Ishikawa (cell line): ENCODE measurements around the gene ART4.

Experiments used
- CEBPB ChIP-seq: IDR thresholded peaks from 2 replicates; pipeline ENCODE4 v1.6.1; 2012
- CREB1 ChIP-seq: IDR thresholded peaks from 2 replicates; pipeline ENCODE4 v1.6.1; 2012; ENCODE audit warnings: low read depth
- EGR1 ChIP-seq: IDR thresholded peaks from 2 replicates; pipeline ENCODE4 v1.6.1; 2012
- EP300 ChIP-seq: IDR thresholded peaks from 2 replicates; pipeline ENCODE4 v1.6.1; 2012; ENCODE audit warnings: borderline replicate concordance
- FOXM1 ChIP-seq: IDR thresholded peaks from 2 replicates; pipeline ENCODE4 v1.6.1; 2012; ENCODE audit warnings: low read depth, borderline replicate concordance
- NFIC ChIP-seq: IDR thresholded peaks from 2 replicates; pipeline ENCODE4 v1.6.1; 2012
- RAD21 ChIP-seq: IDR thresholded peaks from 2 replicates; pipeline ENCODE4 v1.6.1; 2012; ENCODE audit warnings: low read depth
- TAF1 ChIP-seq: IDR thresholded peaks from 2 replicates; pipeline ENCODE4 v1.6.1; 2012; ENCODE audit warnings: low read depth, mild to moderate bottlenecking
- TCF12 ChIP-seq: IDR thresholded peaks from 2 replicates; pipeline ENCODE4 v1.6.1; 2012; ENCODE audit warnings: low read depth
- TEAD4 ChIP-seq: IDR thresholded peaks from 2 replicates; pipeline ENCODE4 v1.6.1; 2012
- YY1 ChIP-seq: IDR thresholded peaks from 2 replicates; pipeline ENCODE4 v1.6.1; 2012; ENCODE audit warnings: low read depth
- ZBTB7A ChIP-seq: IDR thresholded peaks from 2 replicates; pipeline ENCODE4 v1.6.1; 2012; ENCODE audit warnings: low read depth
- TF ChIP-seq, protein P1 (sequence below): IDR thresholded peaks from 2 replicates; pipeline ENCODE4 v1.6.1; 2012
- TF ChIP-seq, protein P2 (sequence below): IDR thresholded peaks from 2 replicates; pipeline ENCODE4 v1.6.1; 2012
- TF ChIP-seq, protein P3 (sequence below): IDR thresholded peaks from 2 replicates; pipeline ENCODE4 v1.6.1; 2012; ENCODE audit warnings: low read depth, mild to moderate bottlenecking

ART4 gene

DNA sequence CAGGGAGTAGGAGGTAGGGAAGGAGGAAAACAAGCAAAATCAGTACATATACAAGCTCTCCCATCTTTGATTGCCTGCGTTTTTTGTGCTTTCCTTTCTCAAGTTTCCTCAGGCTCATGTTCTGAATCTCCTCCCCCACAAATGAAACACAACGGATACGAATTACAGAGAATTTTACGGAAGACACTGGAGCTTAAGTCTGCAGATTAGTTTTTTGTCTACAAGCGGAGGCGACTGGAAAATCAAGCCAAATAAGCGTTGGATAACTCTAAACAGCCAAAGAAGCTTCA lies 40.7 kb downstream of the ART4 start:
- TF ChIP-seq, protein P1, sequence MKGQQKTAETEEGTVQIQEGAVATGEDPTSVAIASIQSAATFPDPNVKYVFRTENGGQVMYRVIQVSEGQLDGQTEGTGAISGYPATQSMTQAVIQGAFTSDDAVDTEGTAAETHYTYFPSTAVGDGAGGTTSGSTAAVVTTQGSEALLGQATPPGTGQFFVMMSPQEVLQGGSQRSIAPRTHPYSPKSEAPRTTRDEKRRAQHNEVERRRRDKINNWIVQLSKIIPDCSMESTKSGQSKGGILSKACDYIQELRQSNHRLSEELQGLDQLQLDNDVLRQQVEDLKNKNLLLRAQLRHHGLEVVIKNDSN: no peak
- TF ChIP-seq CEBPB (no peak), EP300 (no peak), TEAD4 (no peak), EGR1 (no peak), ZBTB7A (no peak), TCF12 (no peak), TAF1 (no peak), CREB1 (no peak)
- TF ChIP-seq, protein P2, sequence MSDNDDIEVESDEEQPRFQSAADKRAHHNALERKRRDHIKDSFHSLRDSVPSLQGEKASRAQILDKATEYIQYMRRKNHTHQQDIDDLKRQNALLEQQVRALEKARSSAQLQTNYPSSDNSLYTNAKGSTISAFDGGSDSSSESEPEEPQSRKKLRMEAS: no peak
- TF ChIP-seq, protein P3, sequence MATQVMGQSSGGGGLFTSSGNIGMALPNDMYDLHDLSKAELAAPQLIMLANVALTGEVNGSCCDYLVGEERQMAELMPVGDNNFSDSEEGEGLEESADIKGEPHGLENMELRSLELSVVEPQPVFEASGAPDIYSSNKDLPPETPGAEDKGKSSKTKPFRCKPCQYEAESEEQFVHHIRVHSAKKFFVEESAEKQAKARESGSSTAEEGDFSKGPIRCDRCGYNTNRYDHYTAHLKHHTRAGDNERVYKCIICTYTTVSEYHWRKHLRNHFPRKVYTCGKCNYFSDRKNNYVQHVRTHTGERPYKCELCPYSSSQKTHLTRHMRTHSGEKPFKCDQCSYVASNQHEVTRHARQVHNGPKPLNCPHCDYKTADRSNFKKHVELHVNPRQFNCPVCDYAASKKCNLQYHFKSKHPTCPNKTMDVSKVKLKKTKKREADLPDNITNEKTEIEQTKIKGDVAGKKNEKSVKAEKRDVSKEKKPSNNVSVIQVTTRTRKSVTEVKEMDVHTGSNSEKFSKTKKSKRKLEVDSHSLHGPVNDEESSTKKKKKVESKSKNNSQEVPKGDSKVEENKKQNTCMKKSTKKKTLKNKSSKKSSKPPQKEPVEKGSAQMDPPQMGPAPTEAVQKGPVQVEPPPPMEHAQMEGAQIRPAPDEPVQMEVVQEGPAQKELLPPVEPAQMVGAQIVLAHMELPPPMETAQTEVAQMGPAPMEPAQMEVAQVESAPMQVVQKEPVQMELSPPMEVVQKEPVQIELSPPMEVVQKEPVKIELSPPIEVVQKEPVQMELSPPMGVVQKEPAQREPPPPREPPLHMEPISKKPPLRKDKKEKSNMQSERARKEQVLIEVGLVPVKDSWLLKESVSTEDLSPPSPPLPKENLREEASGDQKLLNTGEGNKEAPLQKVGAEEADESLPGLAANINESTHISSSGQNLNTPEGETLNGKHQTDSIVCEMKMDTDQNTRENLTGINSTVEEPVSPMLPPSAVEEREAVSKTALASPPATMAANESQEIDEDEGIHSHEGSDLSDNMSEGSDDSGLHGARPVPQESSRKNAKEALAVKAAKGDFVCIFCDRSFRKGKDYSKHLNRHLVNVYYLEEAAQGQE: no peak

DNA sequence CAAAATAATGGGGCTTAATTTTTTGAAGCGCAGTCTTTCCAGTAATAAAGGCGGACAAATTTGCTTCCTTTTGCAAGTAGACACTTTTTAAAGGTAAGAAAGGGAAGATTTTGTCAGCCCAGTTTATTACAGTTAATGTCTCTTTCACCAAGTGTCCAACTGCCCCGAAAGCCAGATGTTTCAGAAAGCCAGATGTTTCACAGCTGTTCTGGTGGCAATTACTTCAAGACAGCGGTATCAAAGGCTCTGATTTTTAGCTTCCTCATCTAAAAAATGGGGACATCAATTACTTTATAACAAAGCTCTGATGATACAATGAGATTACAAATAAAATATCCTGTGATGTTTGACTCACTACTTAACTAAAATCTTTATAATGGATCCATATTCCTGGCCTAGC lies 41.1 kb downstream of the ART4 start:
- no peak for TF ChIP-seq YY1
- no peak for TF ChIP-seq EGR1
- TF ChIP-seq CREB1: no peak
- TF ChIP-seq, protein P3: no peak
- TF ChIP-seq, protein P1: no peak
- TF ChIP-seq ZBTB7A: no peak
- TF ChIP-seq CEBPB: no peak
- no peak for TF ChIP-seq TCF12
- TF ChIP-seq RAD21: no peak
- TF ChIP-seq EP300: no peak
- TF ChIP-seq, protein P2: no peak
- TF ChIP-seq FOXM1: no peak
- TF ChIP-seq TAF1: no peak

DNA sequence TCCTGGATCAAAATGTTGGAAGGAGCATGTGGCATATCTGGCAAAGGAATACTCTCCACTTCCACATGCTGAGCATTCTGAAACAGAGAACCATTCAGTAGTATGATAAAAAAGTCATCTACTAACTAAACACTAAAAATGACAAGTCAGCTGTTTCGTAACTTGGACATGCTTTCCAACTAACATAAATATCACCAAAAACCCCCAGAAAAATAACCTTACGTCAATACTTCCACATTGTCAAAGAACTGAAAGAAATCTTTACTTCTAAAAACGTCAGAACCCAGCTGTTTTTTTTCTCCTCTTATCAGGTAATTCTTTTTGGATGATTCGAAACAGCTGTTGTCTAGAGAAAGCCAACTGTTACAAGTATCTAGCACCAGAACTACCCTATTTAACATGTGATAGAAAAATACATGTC lies 48.3 kb downstream of the ART4 start:
- TF ChIP-seq TEAD4 (no peak), NFIC (no peak), TAF1 (no peak), EGR1 (no peak), RAD21 (no peak)

DNA sequence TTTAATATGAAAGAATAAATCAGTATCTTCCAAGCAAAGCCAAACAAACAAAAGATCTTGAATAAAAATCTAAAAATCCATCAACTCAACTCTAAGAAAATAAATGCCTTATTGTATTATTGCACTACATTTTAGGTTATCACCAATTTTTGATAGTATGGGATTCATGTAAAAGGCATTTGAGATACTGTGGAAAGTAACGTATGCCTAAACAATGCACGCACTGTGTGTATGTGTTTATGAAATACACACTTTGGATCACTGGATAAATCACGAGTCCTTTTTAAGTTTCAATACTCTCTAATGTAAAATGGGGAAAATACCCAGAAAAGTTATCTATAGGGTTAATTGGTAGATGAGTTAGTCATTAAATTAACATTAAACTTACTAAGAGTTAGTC lies 57.8 kb downstream of the ART4 start:
- TF ChIP-seq EGR1 (no peak), TCF12 (no peak), TEAD4 (no peak)
- TF ChIP-seq, protein P2: no peak

DNA sequence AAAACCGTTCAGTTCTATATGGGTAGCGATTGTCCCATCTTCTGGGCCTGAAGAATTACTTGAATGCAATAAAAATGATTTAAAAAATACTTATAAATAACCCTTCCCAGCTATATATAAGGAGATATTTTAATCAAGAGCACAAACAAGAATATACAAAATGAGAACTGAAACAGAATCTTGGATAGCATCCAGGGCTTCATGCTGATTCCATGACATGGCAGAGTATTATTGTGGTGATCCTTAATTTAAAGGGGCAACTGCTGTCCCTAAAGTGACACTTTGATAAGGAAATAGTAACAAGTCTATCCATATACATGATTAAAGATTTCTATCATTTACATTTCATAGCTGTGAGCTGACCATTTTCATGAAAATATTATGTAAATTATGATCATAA lies 58.9 kb downstream of the ART4 start:
- TF ChIP-seq ZBTB7A: no peak
- TF ChIP-seq, protein P2: no peak
- TF ChIP-seq, protein P1: no peak
- no peak for TF ChIP-seq NFIC
- no peak for TF ChIP-seq EP300
- no peak for TF ChIP-seq RAD21
- no peak for TF ChIP-seq TAF1
- no peak for TF ChIP-seq CREB1
- no peak for TF ChIP-seq YY1
- TF ChIP-seq EGR1: no peak
- TF ChIP-seq, protein P3: no peak
- no peak for TF ChIP-seq FOXM1
- no peak for TF ChIP-seq TEAD4
- TF ChIP-seq CEBPB: no peak
